ENCODE results near the gene ATL1.

DNA sequence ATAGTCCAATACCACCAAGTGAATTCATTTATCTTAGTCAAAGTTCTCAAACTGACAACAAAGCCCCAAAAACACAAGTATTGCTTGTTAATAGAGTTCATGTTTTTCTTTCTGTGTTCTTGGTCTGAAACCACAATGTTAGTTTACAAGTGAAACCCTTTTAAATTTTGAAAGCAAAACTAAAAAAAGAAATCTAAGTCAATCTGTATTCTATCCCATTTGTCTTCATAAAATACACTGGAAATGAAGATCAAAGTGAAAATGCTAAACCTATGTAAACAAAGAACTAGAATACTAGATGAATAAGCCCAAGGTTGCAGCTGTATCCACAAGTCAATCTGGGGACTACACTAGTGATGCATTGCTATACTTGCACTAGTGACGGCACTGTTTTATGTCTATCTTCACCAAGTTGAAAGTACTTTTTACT, 38.0 kb upstream of the ATL1 start:
- TF ChIP-seq, protein P1, sequence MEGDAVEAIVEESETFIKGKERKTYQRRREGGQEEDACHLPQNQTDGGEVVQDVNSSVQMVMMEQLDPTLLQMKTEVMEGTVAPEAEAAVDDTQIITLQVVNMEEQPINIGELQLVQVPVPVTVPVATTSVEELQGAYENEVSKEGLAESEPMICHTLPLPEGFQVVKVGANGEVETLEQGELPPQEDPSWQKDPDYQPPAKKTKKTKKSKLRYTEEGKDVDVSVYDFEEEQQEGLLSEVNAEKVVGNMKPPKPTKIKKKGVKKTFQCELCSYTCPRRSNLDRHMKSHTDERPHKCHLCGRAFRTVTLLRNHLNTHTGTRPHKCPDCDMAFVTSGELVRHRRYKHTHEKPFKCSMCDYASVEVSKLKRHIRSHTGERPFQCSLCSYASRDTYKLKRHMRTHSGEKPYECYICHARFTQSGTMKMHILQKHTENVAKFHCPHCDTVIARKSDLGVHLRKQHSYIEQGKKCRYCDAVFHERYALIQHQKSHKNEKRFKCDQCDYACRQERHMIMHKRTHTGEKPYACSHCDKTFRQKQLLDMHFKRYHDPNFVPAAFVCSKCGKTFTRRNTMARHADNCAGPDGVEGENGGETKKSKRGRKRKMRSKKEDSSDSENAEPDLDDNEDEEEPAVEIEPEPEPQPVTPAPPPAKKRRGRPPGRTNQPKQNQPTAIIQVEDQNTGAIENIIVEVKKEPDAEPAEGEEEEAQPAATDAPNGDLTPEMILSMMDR (conservative IDR thresholded peaks at IDR 0.05; ENCODE audit: low read length) = no peak
- no peak for TF ChIP-seq EZH2phosphoT487 (IDR thresholded peaks at IDR 0.05; ENCODE audit: borderline replicate concordance)
